Fibroblast of mammary gland (primary cell): ENCODE measurements around the gene TXNL4A.

Experiments used
- DNase-seq: peaks from one replicate; pipeline ENCODE4 v3.0.0-alpha.2; 2010; ENCODE audit warnings: low read depth
- H3K4me3 ChIP-seq: 2 replicates; pipeline ENCODE4 v1.5.1; 2011; ENCODE audit warnings: low read depth, mild to moderate bottlenecking, low read length, moderate library complexity; ENCODE audit not compliant: control insufficient read depth
- CTCF ChIP-seq: conservative IDR thresholded peaks from 2 replicates; pipeline ENCODE4 v1.5.1; 2011; ENCODE audit warnings: low read depth, low read length, inconsistent platforms; ENCODE audit not compliant: control insufficient read depth, insufficient read depth

Gene TXNL4A

GRCh38 chr18:79944126-79944731 lies 44.1 kb downstream of the TXNL4A start:
- TF ChIP-seq CTCF: no peak
- DNase-seq: no peak
- H3K4me3 ChIP-seq: no peak overlapping the region

GRCh38 chr18:79943608-79944125 lies 44.7 kb downstream of the TXNL4A start:
- no peak overlapping the region for H3K4me3 ChIP-seq
- DNase-seq: no peak
- TF ChIP-seq CTCF: no peak

- no peak for TF ChIP-seq CTCF
- no peak for DNase-seq
- no peak overlapping the region for H3K4me3 ChIP-seq
Measured at GRCh38 chr18:79942786-79943607, 45.4 kb downstream of the TXNL4A start.

GRCh38 chr18:79942211-79942610 lies 46.2 kb downstream of the TXNL4A start:
- no peak for TF ChIP-seq CTCF
- H3K4me3 ChIP-seq: no peak overlapping the region
- DNase-seq: no peak

GRCh38 chr18:79941473-79942119 lies 46.8 kb downstream of the TXNL4A start:
- TF ChIP-seq CTCF: no peak
- DNase-seq: no peak
- H3K4me3 ChIP-seq: no peak overlapping the region

- no peak overlapping the region for H3K4me3 ChIP-seq
- no peak for DNase-seq
- no peak for TF ChIP-seq CTCF
Measured at GRCh38 chr18:79940814-79941472, 47.4 kb downstream of the TXNL4A start.
